ENCODE data around the gene SLC6A4. TPM values are rescaled to one million over a fixed set of nuclear protein-coding genes. Genes with fewer than 3 reads are reported as not detected.

The SLC6A4 gene
- total and polyA plus RNA-seq, 2 of the 8 experiments (the other 6 are each of a cell fraction or from before 2014, with no cell fraction given): 0.09 to 0.33 TPM

GRCh38 chr17:30241051-30241450 lies 5.6 kb upstream of the SLC6A4 start:
- H2BK120ac ChIP-seq (replicated peaks; ENCODE audit: low read depth, low read length): no peak overlapping the region
- peaks cover 0 to 16% (median 13%) of the 10 kb centered on the region in 4 experiments; a peak in 5 of 7 replicates for H3K4me1 ChIP-seq (replicated peaks in 1 of 4; ENCODE audit: control insufficient read depth in 3 of 4, insufficient read depth in 4 of 4, low read length in 3 of 4)
- H3K9ac ChIP-seq (replicated peaks in 1 of 4; ENCODE audit: extremely low read depth in 1 of 4, low read depth in 3 of 4, low read length in 3 of 4): no peak overlapping the region
- H3K4me3 ChIP-seq (ENCODE audit: extremely low read depth in 1 of 4, insufficient read depth in 2 of 4, low read depth in 3 of 4, low read length in 4 of 4): no peak overlapping the region
- no peak for TF ChIP-seq SIRT6 (IDR thresholded peaks at IDR 0.05; ENCODE audit: low read length)
- no peak overlapping the region for H4K5ac ChIP-seq (ENCODE audit: insufficient read length, low read depth, low read length)
- no peak overlapping the region for H2BK5ac ChIP-seq (ENCODE audit: low read depth, low read length)
- H3K18ac ChIP-seq (ENCODE audit: extremely low read depth, low read length): no peak overlapping the region
- 0 out of 2 replicates have a peak overlapping the region, but pooled peaks have one; percentile 74 for H4K8ac ChIP-seq (ENCODE audit: extremely low read depth, insufficient read depth, low read length)
- no peak overlapping the region for H3K56ac ChIP-seq (replicated peaks; ENCODE audit: insufficient read length, low read depth, low read length)
- H4K91ac ChIP-seq (replicated peaks; ENCODE audit: insufficient read length, low read length): no peak overlapping the region
- H3K4me2 ChIP-seq (ENCODE audit: insufficient read depth in 1 of 2, low read depth in 2 of 2, low read length in 2 of 2): no peak overlapping the region
- H2AK5ac ChIP-seq (ENCODE audit: low read depth, low read length): no peak overlapping the region
- ChIA-PET POLR2A (ENCODE audit: partially characterized antibody) (no interaction called here), CTCF (ENCODE audit: partially characterized antibody) (no interaction called here)
- H3K36me3 ChIP-seq (ENCODE audit: control insufficient read depth in 2 of 4, insufficient read depth in 4 of 4, low read length in 3 of 4): no peaks in the 10 kb centered on the region
- no peak overlapping the region for H2BK15ac ChIP-seq (ENCODE audit: low read length)
- no peak overlapping the region for H2BK12ac ChIP-seq (ENCODE audit: low read depth, low read length)
- H3K79me1 ChIP-seq (ENCODE audit: low read depth, low read length): no peaks in the 10 kb centered on the region
- H3K23me2 ChIP-seq (ENCODE audit: low read depth, low read length): peaks cover 11% of the 10 kb centered on the region; the same call in 1 of the 2 replicates
- no peak overlapping the region for H3K23ac ChIP-seq (ENCODE audit: insufficient read length)
- H2BK20ac ChIP-seq (ENCODE audit: low read length): no peak overlapping the region
- no peak for FAIRE-seq
- no peak overlapping the region for H3K4ac ChIP-seq (replicated peaks; ENCODE audit: insufficient read length, low read depth, low read length)
- H3K79me2 ChIP-seq (ENCODE audit: control insufficient read depth in 1 of 2, insufficient read depth in 2 of 2, low read length in 2 of 2): no peaks in the 10 kb centered on the region
- H3K9me3 ChIP-seq (ENCODE audit: insufficient read depth in 2 of 2, low read depth in 1 of 2, low read length in 1 of 2): peaks cover 4 to 5% of the 10 kb centered on the region in 2 experiments; a peak in 1 of 4 replicates
- no peak overlapping the region for H2AFZ ChIP-seq (ENCODE audit: low read length)
- no peak overlapping the region for H3K27ac ChIP-seq (ENCODE audit: low read depth, low read length)
- no peak overlapping the region for H3K14ac ChIP-seq (ENCODE audit: insufficient read length)
- DNase-seq (ENCODE audit: low read depth in 1 of 2, low spot score in 2 of 2): peak in 1 of 2 experiments; percentile 19
- 91% methylated on average over 5 of the region's 6 CpGs; no CpG with 5 or more reads in 1 of the 2 experiments for WGBS, 2 experiments (ENCODE audit: extremely low coverage in 1 of 2, insufficient coverage in 1 of 2, insufficient read length in 1 of 2, insufficient replicate concordance in 2 of 2, low coverage in 1 of 2, low lambda C conversion rate in 2 of 2, missing lambda C conversion rate in 1 of 2)
- no peaks in the 10 kb centered on the region for H4K20me1 ChIP-seq (replicated peaks in 1 of 2; ENCODE audit: control insufficient read depth in 1 of 2, insufficient read depth in 2 of 2, low read length in 2 of 2)
- H3K27me3 ChIP-seq (replicated peaks in 1 of 4; ENCODE audit: control insufficient read depth in 3 of 4, extremely low read depth in 1 of 4, insufficient read depth in 3 of 4, low read length in 3 of 4): peaks cover 13 to 32% (median 27%) of the 10 kb centered on the region in 4 experiments

Data from H1 (cell line).